ENCODE measurements around the gene PTPRF. TPM values are rescaled to one million over a fixed set of nuclear protein-coding genes. Genes with fewer than 3 reads are reported as not detected.
A peak's percentile ranks its signal among the peaks of the same experiment; 100 is the strongest.

PTPRF gene
- total and polyA plus RNA-seq, 4 donors, result 40.0 to 160 (median 92.1) TPM

DNA sequence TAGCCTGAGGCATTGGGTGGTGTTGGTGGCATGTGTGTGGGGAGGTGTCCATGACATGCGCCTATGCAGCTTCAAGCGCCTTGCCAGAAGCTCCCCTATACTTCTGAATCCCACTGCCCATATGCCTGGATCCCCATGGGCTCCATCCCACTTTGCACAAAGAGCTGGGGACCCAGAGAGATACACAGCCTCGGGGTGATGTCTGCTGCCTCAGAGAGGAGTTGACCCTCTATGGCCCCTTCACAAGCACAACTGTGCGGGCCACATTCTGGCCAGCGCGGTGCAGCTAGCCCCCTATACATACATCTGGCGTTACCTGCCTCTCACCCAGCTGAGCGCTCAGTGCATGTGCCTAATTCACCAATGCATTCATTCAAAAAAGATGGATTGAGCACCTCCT, 9.6 kb upstream of the PTPRF start:
- Histone ChIP-seq H3K9ac (ENCODE audit: insufficient read depth in 1 of 2, low read length in 2 of 2) (no peak overlapping the region), H3K9me3 (ENCODE audit: control insufficient read depth in 4 of 4, insufficient read depth in 3 of 4, low read length in 3 of 4) (no peaks in the 10 kb centered on the region), H3K4me1 (ENCODE audit: control insufficient read depth in 5 of 5, insufficient read depth in 5 of 5, low read length in 5 of 5) (peaks cover 0 to 2% (median 0%) of the 10 kb centered on the region in 5 donors), H3K27me3 (ENCODE audit: control insufficient read depth in 3 of 3, insufficient read depth in 3 of 3, low read length in 2 of 3) (no peaks in the 10 kb centered on the region), H3K36me3 (ENCODE audit: control insufficient read depth in 4 of 4, insufficient read depth in 4 of 4, low read length in 4 of 4) (no peaks in the 10 kb centered on the region), H3K27ac (ENCODE audit: low read depth in 1 of 2, low read length in 1 of 2) (no peak overlapping the region), H3K4me3 (no peak overlapping the region)
- WGBS, 2 donors, result 92 to 97% methylated on average over 8 of the region's 8 CpGs
- ATAC-seq (ENCODE audit: insufficient read depth, low FRiP score) (no peak), DNase-seq (no peak)
- TF ChIP-seq, protein P1, sequence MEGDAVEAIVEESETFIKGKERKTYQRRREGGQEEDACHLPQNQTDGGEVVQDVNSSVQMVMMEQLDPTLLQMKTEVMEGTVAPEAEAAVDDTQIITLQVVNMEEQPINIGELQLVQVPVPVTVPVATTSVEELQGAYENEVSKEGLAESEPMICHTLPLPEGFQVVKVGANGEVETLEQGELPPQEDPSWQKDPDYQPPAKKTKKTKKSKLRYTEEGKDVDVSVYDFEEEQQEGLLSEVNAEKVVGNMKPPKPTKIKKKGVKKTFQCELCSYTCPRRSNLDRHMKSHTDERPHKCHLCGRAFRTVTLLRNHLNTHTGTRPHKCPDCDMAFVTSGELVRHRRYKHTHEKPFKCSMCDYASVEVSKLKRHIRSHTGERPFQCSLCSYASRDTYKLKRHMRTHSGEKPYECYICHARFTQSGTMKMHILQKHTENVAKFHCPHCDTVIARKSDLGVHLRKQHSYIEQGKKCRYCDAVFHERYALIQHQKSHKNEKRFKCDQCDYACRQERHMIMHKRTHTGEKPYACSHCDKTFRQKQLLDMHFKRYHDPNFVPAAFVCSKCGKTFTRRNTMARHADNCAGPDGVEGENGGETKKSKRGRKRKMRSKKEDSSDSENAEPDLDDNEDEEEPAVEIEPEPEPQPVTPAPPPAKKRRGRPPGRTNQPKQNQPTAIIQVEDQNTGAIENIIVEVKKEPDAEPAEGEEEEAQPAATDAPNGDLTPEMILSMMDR (IDR thresholded peaks at IDR 0.05; ENCODE audit: control extremely low read depth, extremely low read depth), result no peak

DNA sequence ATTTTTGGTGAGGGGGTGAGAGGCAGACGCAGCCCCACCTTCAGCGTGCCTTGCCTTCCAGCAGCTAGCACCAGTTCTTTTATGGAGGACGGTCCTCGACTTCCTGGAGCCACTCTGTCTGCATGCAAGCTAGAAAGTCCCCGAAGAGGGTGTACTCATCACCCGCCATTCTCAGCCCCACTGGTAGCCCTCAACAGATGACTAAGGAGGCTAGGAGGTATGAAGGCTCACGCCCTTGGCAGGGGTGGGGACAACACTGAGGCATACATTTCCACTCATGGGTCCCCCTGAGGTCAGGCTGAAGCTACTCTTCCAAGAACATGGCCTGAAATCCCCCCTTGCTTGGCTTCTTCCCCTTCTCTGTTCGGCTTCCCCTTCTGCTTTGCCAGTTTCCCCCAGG, 8.9 kb upstream of the PTPRF start:
- no peak overlapping the region for H3K27ac ChIP-seq (ENCODE audit: low read depth in 1 of 2, low read length in 1 of 2)
- peaks cover 0 to 2% (median 0%) of the 10 kb centered on the region in 5 donors for H3K4me1 ChIP-seq (ENCODE audit: control insufficient read depth in 5 of 5, insufficient read depth in 5 of 5, low read length in 5 of 5)
- H3K27me3 ChIP-seq (ENCODE audit: control insufficient read depth in 3 of 3, insufficient read depth in 3 of 3, low read length in 2 of 3), result no peaks in the 10 kb centered on the region
- peak in 1 of 3 donors; percentile 9 for DNase-seq
- no peak overlapping the region for H3K4me3 ChIP-seq
- H3K9me3 ChIP-seq (ENCODE audit: control insufficient read depth in 4 of 4, insufficient read depth in 3 of 4, low read length in 3 of 4), result no peaks in the 10 kb centered on the region
- ATAC-seq (ENCODE audit: insufficient read depth, low FRiP score), result no peak
- H3K9ac ChIP-seq (ENCODE audit: insufficient read depth in 1 of 2, low read length in 2 of 2), result no peak overlapping the region
- no peaks in the 10 kb centered on the region for H3K36me3 ChIP-seq (ENCODE audit: control insufficient read depth in 4 of 4, insufficient read depth in 4 of 4, low read length in 4 of 4)
- TF ChIP-seq, protein P1 (IDR thresholded peaks at IDR 0.05; ENCODE audit: control extremely low read depth, extremely low read depth), result no peak
- 82% methylated on average over 8 of the region's 8 CpGs for WGBS, 2 donors

DNA sequence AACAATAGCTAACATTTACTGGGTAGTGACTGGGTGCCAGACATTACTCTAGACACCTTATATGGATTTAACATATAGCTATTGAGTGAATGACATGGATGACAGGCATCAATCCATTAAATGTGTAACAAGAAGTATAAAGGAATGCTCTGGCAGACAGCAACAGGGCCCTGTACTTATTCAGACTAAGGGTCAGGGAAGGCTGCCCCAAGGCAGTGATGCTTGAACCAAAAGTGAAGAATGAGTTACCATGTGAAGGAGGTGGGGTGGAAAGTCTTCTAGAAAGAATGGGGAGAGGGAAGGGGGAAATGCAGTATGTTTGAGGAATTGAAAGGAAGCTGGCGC, 8.3 kb upstream of the PTPRF start:
- TF ChIP-seq, protein P1 (IDR thresholded peaks at IDR 0.05; ENCODE audit: control extremely low read depth, extremely low read depth), result no peak
- no peak overlapping the region for H3K27ac ChIP-seq (ENCODE audit: low read depth in 1 of 2, low read length in 1 of 2)
- peaks cover 0 to 2% (median 0%) of the 10 kb centered on the region in 5 donors for H3K4me1 ChIP-seq (ENCODE audit: control insufficient read depth in 5 of 5, insufficient read depth in 5 of 5, low read length in 5 of 5)
- no peak overlapping the region for H3K4me3 ChIP-seq
- no peaks in the 10 kb centered on the region for H3K27me3 ChIP-seq (ENCODE audit: control insufficient read depth in 3 of 3, insufficient read depth in 3 of 3, low read length in 2 of 3)
- H3K9me3 ChIP-seq (ENCODE audit: control insufficient read depth in 4 of 4, insufficient read depth in 3 of 4, low read length in 3 of 4), result no peaks in the 10 kb centered on the region
- H3K9ac ChIP-seq (ENCODE audit: insufficient read depth in 1 of 2, low read length in 2 of 2), result no peak overlapping the region
- 82 to 92% methylated on average over 1 of the region's 1 CpG for WGBS, 2 donors
- ATAC-seq (ENCODE audit: insufficient read depth, low FRiP score) (no peak), DNase-seq (no peak)
- no peaks in the 10 kb centered on the region for H3K36me3 ChIP-seq (ENCODE audit: control insufficient read depth in 4 of 4, insufficient read depth in 4 of 4, low read length in 4 of 4)

DNA sequence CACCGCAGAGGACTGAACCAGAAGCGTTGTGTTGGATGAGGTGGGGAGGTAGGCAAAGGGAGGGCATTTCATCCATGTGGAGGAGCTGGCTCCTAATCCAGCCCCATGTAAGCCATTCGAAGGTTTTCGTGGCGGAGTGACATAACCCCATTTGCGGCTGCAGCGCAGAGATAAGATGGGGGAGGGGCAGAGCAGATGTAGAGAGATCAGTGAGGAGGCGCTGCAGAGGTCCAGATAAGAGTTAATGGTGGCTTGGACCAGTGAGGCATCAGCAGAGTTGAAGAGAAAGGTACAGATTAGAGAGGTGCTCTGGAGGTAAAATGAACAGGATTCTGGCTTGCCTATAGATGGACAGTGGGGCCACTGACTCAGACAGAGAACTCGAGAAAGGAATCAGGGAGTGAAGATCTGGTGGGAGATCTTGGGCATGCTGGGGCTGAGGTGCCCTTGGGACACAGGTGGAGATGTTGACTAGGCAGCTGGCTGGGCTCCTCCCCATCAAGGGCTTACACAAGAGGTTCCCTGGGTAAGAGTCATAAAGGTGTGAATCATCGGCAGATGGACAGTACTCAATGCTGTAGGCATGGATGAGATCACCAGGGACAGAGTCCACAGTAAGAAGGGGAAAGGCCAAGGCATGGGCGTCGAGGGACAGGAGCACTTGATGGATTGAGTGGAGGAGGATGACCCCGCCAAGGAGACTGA, 7.8 kb upstream of the PTPRF start:
- 74 to 84% methylated on average over 13 of the region's 13 CpGs for WGBS, 2 donors
- H3K36me3 ChIP-seq (ENCODE audit: control insufficient read depth in 4 of 4, insufficient read depth in 4 of 4, low read length in 4 of 4), result no peaks in the 10 kb centered on the region
- DNase-seq (peak in 1 of 3 donors; percentile 22), ATAC-seq (ENCODE audit: insufficient read depth, low FRiP score) (no peak)
- no peak overlapping the region for H3K4me3 ChIP-seq
- H3K9ac ChIP-seq (ENCODE audit: insufficient read depth in 1 of 2, low read length in 2 of 2), result no peak overlapping the region
- no peaks in the 10 kb centered on the region for H3K9me3 ChIP-seq (ENCODE audit: control insufficient read depth in 4 of 4, insufficient read depth in 3 of 4, low read length in 3 of 4)
- H3K27me3 ChIP-seq (ENCODE audit: control insufficient read depth in 3 of 3, insufficient read depth in 3 of 3, low read length in 2 of 3), result no peaks in the 10 kb centered on the region
- TF ChIP-seq, protein P1 (IDR thresholded peaks at IDR 0.05; ENCODE audit: control extremely low read depth, extremely low read depth), result no peak
- no peak overlapping the region for H3K27ac ChIP-seq (ENCODE audit: low read depth in 1 of 2, low read length in 1 of 2)
- H3K4me1 ChIP-seq (ENCODE audit: control insufficient read depth in 5 of 5, insufficient read depth in 5 of 5, low read length in 5 of 5), result peaks cover 0 to 2% (median 0%) of the 10 kb centered on the region in 5 donors
